B cell (primary cell): ENCODE data around the gene RAB9A. TPM values are rescaled to one million over a fixed set of nuclear protein-coding genes. Genes with fewer than 3 reads are reported as not detected.

Experiments
- ATAC-seq: fragments of 200-7000 bp; cut with Tn5 transposase; one replicate; pipeline ENCODE4 v1.10.0; 2021; ENCODE audit warnings: low read depth, mild to moderate bottlenecking, moderate number of reproducible peaks, moderate library complexity
- CTCF ChIA-PET: fragments of 350-600 bp; sonication (Branson Sonifier 250); formaldehyde crosslinking; loops from one replicate; lab custom pipeline; 2021; ENCODE audit warnings: antibody characterized with exemption, inconsistent platforms; lab: Charles Lee
- POLR2A ChIA-PET: fragments of 350-600 bp; sonication (Branson Sonifier 250); formaldehyde crosslinking; loops from one replicate; lab custom pipeline; 2021; ENCODE audit warnings: antibody characterized with exemption; lab: Charles Lee
- DNase-seq: peaks from one replicate; pipeline ENCODE4 v3.0.0; 2013
- H2AFZ ChIP-seq: 2 replicates; pipeline ENCODE4 v1.6.1; 2012; ENCODE audit warnings: mild to moderate bottlenecking, low read depth, low read length; ENCODE audit not compliant: insufficient read depth, poor library complexity, severe bottlenecking
- H3K27ac ChIP-seq, 2 donors: 1 replicate in 1 of 2; 2 replicates in 1 of 2; pipeline ENCODE4 v1.5.1; 2012 to 2013; ENCODE audit warnings: low read length in 2 of 2, mild to moderate bottlenecking in 2 of 2, moderate library complexity in 1 of 2
- H3K27me3 ChIP-seq, 4 experiments: fragments of 200-600 bp in 1 of 4; sonication (generic) in 1 of 4; replicated peaks in 1 of 4; 1 replicate in 2 of 4; 2 replicates in 2 of 4; pipeline versions ENCODE4 v1.6.1 to v1.7.0; 2013 to 2016; ENCODE audit warnings: low read length in 3 of 4, mild to moderate bottlenecking in 2 of 4, mixed read lengths in 1 of 4, moderate library complexity in 1 of 4; ENCODE audit not compliant: insufficient read depth in 4 of 4, control insufficient read depth in 3 of 4; ENCODE audit errors: control extremely low read depth in 1 of 4
- H3K36me3 ChIP-seq, 2 experiments: replicated peaks in 1 of 2; 1 replicate in 1 of 2; 2 replicates in 1 of 2; pipeline versions ENCODE4 v1.6.1 to v1.7.1; 2013; ENCODE audit warnings: low read length in 1 of 2; ENCODE audit not compliant: insufficient read depth in 2 of 2, control insufficient read depth in 1 of 2; ENCODE audit errors: control extremely low read depth in 1 of 2, extremely low read depth in 1 of 2
- H3K4me1 ChIP-seq, 2 donors: fragments of 200-600 bp in 1 of 2; sonication (generic) in 1 of 2; 1 replicate in 1 of 2; 2 replicates in 1 of 2; pipeline versions ENCODE4 v1.5.1 to v1.6.1; 2013 to 2017; ENCODE audit warnings: low read length in 2 of 2; ENCODE audit not compliant: control insufficient read depth in 2 of 2, insufficient read depth in 2 of 2
- H3K4me2 ChIP-seq: replicated peaks from 2 replicates; pipeline ENCODE3; 2012; ENCODE audit warnings: mild to moderate bottlenecking, low read depth, low read length; ENCODE audit not compliant: poor library complexity, severe bottlenecking
- H3K4me3 ChIP-seq, 5 experiments: fragments of 200-600 bp in 1 of 5; sonication (generic) in 1 of 5; 1 replicate in 3 of 5; 2 replicates in 2 of 5; pipeline versions ENCODE4 v1.5.1 to v1.7.0; 2011 to 2016; ENCODE audit warnings: low read length in 4 of 5, mild to moderate bottlenecking in 4 of 5, low read depth in 2 of 5, control low read depth in 1 of 5, moderate library complexity in 1 of 5; ENCODE audit not compliant: insufficient read depth in 1 of 5; ENCODE audit errors: control extremely low read depth in 1 of 5, extremely low read depth in 1 of 5
- H3K79me2 ChIP-seq: fragments of 200-600 bp; sonication (generic); one replicate; pipeline ENCODE4 v1.6.0; 2016; ENCODE audit warnings: low read length; ENCODE audit not compliant: control insufficient read depth, insufficient read depth
- H3K9ac ChIP-seq: fragments of 200-600 bp; sonication (generic); 2 replicates; pipeline ENCODE4 v1.6.1; 2017; ENCODE audit warnings: mild to moderate bottlenecking, low read length, moderate library complexity
- H3K9me3 ChIP-seq, 3 donors: one replicate each; pipeline versions ENCODE4 v1.6.1 to v1.7.1; 2013; ENCODE audit warnings: low read length in 2 of 3; ENCODE audit not compliant: control insufficient read depth in 2 of 3, insufficient read depth in 1 of 3; ENCODE audit errors: control extremely low read depth in 1 of 3
- H4K20me1 ChIP-seq: 2 replicates; pipeline ENCODE4 v1.6.0; 2012; ENCODE audit warnings: mild to moderate bottlenecking, low read length; ENCODE audit not compliant: insufficient read depth, control insufficient read depth, poor library complexity, severe bottlenecking
- H3K27ac Mint-ChIP-seq: one replicate; pipeline ENCODE4 v1.8.0; 2021; ENCODE audit warnings: mixed read lengths
- H3K27me3 Mint-ChIP-seq: one replicate; pipeline ENCODE4 v1.8.0; 2021; ENCODE audit warnings: mixed read lengths
- H3K4me1 Mint-ChIP-seq: one replicate; pipeline ENCODE4 v1.8.0; 2021; ENCODE audit warnings: mixed read lengths
- H3K4me3 Mint-ChIP-seq: one replicate; pipeline ENCODE4 v1.8.0; 2021; ENCODE audit warnings: mixed read lengths
- H3K9me3 Mint-ChIP-seq: one replicate; pipeline ENCODE4 v1.8.0; 2022; ENCODE audit warnings: mixed read lengths; ENCODE audit not compliant: insufficient read depth
- EZH2 ChIP-seq: IDR thresholded peaks from 2 replicates; pipeline ENCODE4 v1.6.1; 2012; ENCODE audit warnings: borderline replicate concordance, low read depth, mild to moderate bottlenecking, moderate library complexity, low read length; ENCODE audit not compliant: insufficient read depth, poor library complexity, severe bottlenecking
- WGBS: methylation state at CpG from one replicate; pipeline ENCODE4 v1.1.5; 2013; ENCODE audit warnings: missing lambda C conversion rate; ENCODE audit not compliant: insufficient coverage; 5-methylcytosine and 5-hydroxymethylcytosine counted together
- intact Hi-C: fragments of 100-400 bp; cut with micrococcal nuclease; formaldehyde crosslinking; loops from one replicate; pipeline ENCODE4 v1.10.0; 2022
- polyA plus RNA-seq: library from polyadenylated mRNA; depleted of rRNA; stranded (reverse); fragments of >200 nt; gene quantifications from 2 replicates; pipeline ENCODE4 v1.2.3, GENCODE V29; 2012
- total RNA-seq, 2 donors: library from RNA; stranded (reverse); fragments of 120-200 nt in 1 of 2; gene quantifications; 1 replicate in 1 of 2; 2 replicates in 1 of 2; pipeline versions ENCODE4 v1.2.3 to v1.2.4, GENCODE V29; 2013 to 2022
- TF ChIP-seq, protein P1 (sequence below): fragments of 200-600 bp; IDR thresholded peaks from one replicate; pipeline ENCODE4 v1.8.0; 2022; ENCODE audit warnings: antibody characterized with exemption, mild to moderate bottlenecking

RAB9A gene
- total and polyA plus RNA-seq, 2 donors (not counting 1 experiment from before 2014, with no cell fraction given) = 11.9 to 16.7 TPM

GRCh38 chrX:13654116-13654515 is 34.8 kb upstream of the RAB9A start:
- Histone ChIP-seq H3K27me3 (no peaks in the 10 kb centered on the region), H3K4me3 (peak overlapping the region in 2 of 5 experiments; percentile 78 to 79), H3K9me3 (no peaks in the 10 kb centered on the region), H4K20me1 (no peaks in the 10 kb centered on the region), H3K4me2 (peak overlapping the region; percentile 77), H3K4me1 (peaks cover 15 to 16% of the 10 kb centered on the region in 2 donors), H3K9ac (peak overlapping the region; percentile 82), H2AFZ (peak overlapping the region; percentile 83), H3K36me3 (peaks cover 0 to 11% of the 10 kb centered on the region in 2 experiments), H3K79me2 (peaks cover 19% of the 10 kb centered on the region), H3K27ac (no peak overlapping the region)
- ChIA-PET POLR2A (interaction anchor here (1.3 kb wide), 1 partner anchor 81 kb away, joined by 5 read pairs; the partner anchor contains the start of genes OFD1 and TRAPPC2), CTCF (interaction anchor here (0.7 to 1.4 kb wide), 4 partner anchors 81 to 378 kb away, joined by 3 to 4 read pairs (median 3); partner anchors contain the start of genes GEMIN8, OFD1 and TRAPPC2)
- DNase-seq (no peak), ATAC-seq (no peak)
- H3K27ac Mint-ChIP-seq = peak overlapping the region; percentile 37
- intact Hi-C loops = loop anchor here (5.0 kb wide), 1 partner anchor 147 kb away; no protein-coding TSS in a partner anchor
- H3K4me1 Mint-ChIP-seq = peaks cover 18% of the 10 kb centered on the region
- no peak overlapping the region for H3K4me3 Mint-ChIP-seq
- H3K27me3 Mint-ChIP-seq = no peaks in the 10 kb centered on the region
- TF ChIP-seq, protein P1, sequence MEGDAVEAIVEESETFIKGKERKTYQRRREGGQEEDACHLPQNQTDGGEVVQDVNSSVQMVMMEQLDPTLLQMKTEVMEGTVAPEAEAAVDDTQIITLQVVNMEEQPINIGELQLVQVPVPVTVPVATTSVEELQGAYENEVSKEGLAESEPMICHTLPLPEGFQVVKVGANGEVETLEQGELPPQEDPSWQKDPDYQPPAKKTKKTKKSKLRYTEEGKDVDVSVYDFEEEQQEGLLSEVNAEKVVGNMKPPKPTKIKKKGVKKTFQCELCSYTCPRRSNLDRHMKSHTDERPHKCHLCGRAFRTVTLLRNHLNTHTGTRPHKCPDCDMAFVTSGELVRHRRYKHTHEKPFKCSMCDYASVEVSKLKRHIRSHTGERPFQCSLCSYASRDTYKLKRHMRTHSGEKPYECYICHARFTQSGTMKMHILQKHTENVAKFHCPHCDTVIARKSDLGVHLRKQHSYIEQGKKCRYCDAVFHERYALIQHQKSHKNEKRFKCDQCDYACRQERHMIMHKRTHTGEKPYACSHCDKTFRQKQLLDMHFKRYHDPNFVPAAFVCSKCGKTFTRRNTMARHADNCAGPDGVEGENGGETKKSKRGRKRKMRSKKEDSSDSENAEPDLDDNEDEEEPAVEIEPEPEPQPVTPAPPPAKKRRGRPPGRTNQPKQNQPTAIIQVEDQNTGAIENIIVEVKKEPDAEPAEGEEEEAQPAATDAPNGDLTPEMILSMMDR = no peak
- TF ChIP-seq EZH2 = no peak
- H3K9me3 Mint-ChIP-seq = no peaks in the 10 kb centered on the region

GRCh38 chrX:13655674-13656073 is 33.3 kb upstream of the RAB9A start:
- Mint-ChIP-seq H3K4me3 (no peak overlapping the region), H3K27ac (no peak overlapping the region), H3K9me3 (no peaks in the 10 kb centered on the region), H3K4me1 (peaks cover 19% of the 10 kb centered on the region), H3K27me3 (no peaks in the 10 kb centered on the region)
- no peak for ATAC-seq
- TF ChIP-seq, protein P1 = no peak
- no peak for TF ChIP-seq EZH2
- ChIA-PET POLR2A (no interaction called here), CTCF (no interaction called here)
- H3K36me3 ChIP-seq = peaks cover 0 to 13% of the 10 kb centered on the region in 2 experiments
- intact Hi-C loops = no loop called here
- WGBS = 93% methylated on average over 3 of the region's 3 CpGs
- no peak overlapping the region for H3K4me3 ChIP-seq
- H3K4me1 ChIP-seq = peaks cover 15 to 16% of the 10 kb centered on the region in 2 donors
- H3K27ac ChIP-seq = no peak overlapping the region
- no peaks in the 10 kb centered on the region for H3K27me3 ChIP-seq
- H3K79me2 ChIP-seq = peaks cover 19% of the 10 kb centered on the region
- no peak overlapping the region for H2AFZ ChIP-seq
- H4K20me1 ChIP-seq = no peaks in the 10 kb centered on the region
- H3K9me3 ChIP-seq = no peaks in the 10 kb centered on the region
- no peak overlapping the region for H3K4me2 ChIP-seq
- no peak for DNase-seq
- no peak overlapping the region for H3K9ac ChIP-seq
